ENCODE measurements around the gene OR5K1.

Gene OR5K1

DNA sequence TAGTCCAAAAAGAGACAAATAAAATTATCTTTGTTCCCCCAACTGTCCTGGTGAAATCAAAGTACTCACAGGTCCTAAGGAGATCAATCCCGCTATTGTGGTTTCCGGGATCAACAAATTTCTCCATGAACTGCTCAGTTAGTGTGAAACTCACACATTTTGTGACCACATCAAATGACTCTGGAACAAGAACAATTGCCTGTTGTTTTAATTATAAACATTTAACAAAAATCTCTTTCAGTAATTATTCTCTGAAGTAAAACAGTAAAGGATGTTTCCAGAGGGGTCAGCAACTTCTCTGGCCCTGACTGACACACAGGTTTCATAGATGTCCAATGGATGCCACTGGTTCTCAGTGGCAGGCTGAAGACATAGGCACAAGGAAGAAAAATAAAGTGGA, 55.8 kb downstream of the OR5K1 start:
- no peak for DNase-seq

DNA sequence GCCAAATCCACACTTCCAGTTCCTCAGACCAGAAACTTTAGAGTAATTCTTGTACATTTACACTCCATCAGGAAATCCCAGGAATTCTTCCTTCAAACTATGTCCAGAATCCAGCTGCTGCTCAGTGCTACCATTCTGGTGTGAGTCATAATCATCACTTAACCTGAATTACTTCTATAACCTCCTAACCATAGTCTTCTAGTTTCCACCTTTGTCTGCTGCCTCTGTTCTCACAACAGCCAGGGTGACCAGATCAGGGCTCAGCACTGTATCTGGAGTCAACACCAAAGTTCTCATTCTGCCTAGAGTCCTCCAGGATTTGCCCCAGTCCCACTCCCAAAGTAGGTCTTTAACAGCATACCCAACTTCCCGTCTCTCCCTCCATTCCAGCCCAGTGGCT, 56.4 kb downstream of the OR5K1 start:
- DNase-seq: no peak

DNA sequence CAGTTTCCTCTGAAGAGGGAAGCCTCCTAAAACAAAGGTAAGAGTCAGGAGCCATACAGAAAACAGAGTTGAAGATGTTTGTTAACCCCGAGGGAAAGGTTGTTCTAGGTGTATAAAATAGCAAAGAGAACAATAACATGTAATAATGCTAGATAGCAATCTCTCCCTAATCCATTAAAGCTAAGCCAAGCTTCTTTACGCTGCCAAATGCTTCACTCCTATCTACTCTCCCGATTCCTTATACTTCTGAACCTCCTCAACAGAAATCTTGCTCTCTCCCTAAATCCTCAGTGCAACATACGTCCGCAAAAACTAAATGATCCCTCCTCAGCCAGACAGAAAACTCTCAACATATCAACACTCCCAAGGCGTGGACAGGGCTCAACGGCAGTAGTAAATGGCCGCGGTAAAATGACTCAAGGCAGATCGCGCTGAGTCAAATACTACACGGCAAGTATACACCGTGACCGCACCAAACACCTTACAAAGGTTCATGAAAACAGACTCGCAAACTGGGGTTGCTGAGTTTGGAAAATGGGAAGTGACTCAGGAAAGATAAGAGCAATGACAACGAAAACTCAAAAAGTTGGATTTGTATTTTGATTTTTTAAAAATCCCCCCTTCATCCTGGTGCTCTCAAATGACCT, 59.0 kb downstream of the OR5K1 start:
- peak in 1 of 2 experiments; percentile 36 for DNase-seq

Data from cerebellar nuclear complex (tissue), 1 donor.